Measurements from ENCODE around the gene MREG. TPM values are rescaled to one million over a fixed set of nuclear protein-coding genes. Genes with fewer than 3 reads are reported as not detected.

MREG gene
- total and polyA plus RNA-seq, 10 of the 15 experiments (the other 5 are each of a cell fraction or from before 2014, with no cell fraction given): 6.9 to 45.0 (median 28.5) TPM

- RAD21 ChIA-PET (ENCODE audit: unreplicated experiment): interaction anchor here (0.6 to 10.3 kb wide), 12 partner anchors 8 to 657 kb away, joined by 3 to 104 read pairs (median 4); partner anchors contain the start of gene MREG
- no peaks in the 10 kb centered on the region for H3K36me3 ChIP-seq (ENCODE audit: control insufficient read depth in 2 of 2, insufficient read depth in 2 of 2, low read length in 1 of 2)
- H4K20me1 ChIP-seq (ENCODE audit: control insufficient read depth, insufficient read depth): no peaks in the 10 kb centered on the region
- H3K9ac ChIP-seq (ENCODE audit: control insufficient read depth, insufficient read depth, low read length): peak overlapping the region; percentile 60
- CTCF ChIA-PET: interaction anchor here (0.6 to 10.4 kb wide), 11 partner anchors 11 to 486 kb away, joined by 3 to 138 read pairs (median 5); no protein-coding TSS in a partner anchor
- peak overlapping the region; percentile 90 for H3K27ac ChIP-seq (ENCODE audit: control insufficient read depth, insufficient read depth)
- peak; percentile 40 for ATAC-seq
- peak overlapping the region; percentile 22; the same call in 1 of the 2 replicates for H2AFZ ChIP-seq (ENCODE audit: control insufficient read depth, low read depth, low read length)
- peak overlapping the region; percentile 61 for H3K4me3 ChIP-seq
- peaks cover 55% of the 10 kb centered on the region for H3K4me1 ChIP-seq (ENCODE audit: control insufficient read depth, insufficient read depth, low read length)
- in situ Hi-C loops (cut with MboI) (no loop called here), intact Hi-C loops (cut with micrococcal nuclease; ENCODE audit: unreplicated experiment) (no loop called here)
- WGBS (ENCODE audit: insufficient coverage, insufficient replicate concordance, low lambda C conversion rate, missing lambda C conversion rate): 2% methylated on average over 10 of the region's 10 CpGs
- SMC1A ChIA-PET (ENCODE audit: uncharacterized antibody, unreplicated experiment): interaction anchor here (0.6 to 7.2 kb wide), 15 partner anchors 9 to 869 kb away, joined by 3 to 80 read pairs (median 8); no protein-coding TSS in a partner anchor
- no peak for FAIRE-seq
- H3K27me3 ChIP-seq (replicated peaks in 1 of 2; ENCODE audit: control insufficient read depth in 2 of 2, insufficient read depth in 2 of 2, low read length in 1 of 2): no peaks in the 10 kb centered on the region
- POLR2A ChIA-PET: interaction anchor here (0.6 to 5.3 kb wide), 12 partner anchors 11 to 1011 kb away, joined by 3 to 61 read pairs (median 5); partner anchors contain the start of genes ATIC, PECR and TMEM169
- peak overlapping the region; percentile 82 for H3K4me2 ChIP-seq (ENCODE audit: control insufficient read depth, insufficient read depth)
- H3K9me3 ChIP-seq (replicated peaks; ENCODE audit: control insufficient read depth, insufficient read depth, low read length): no peaks in the 10 kb centered on the region
- no TSS peak for BruUV-seq (replicated peaks)
- H3K79me2 ChIP-seq (ENCODE audit: control insufficient read depth, insufficient read depth, low read length): peaks cover 84% of the 10 kb centered on the region
- peak; percentile 73 for DNase-seq (ENCODE audit: low read depth, low spot score)
- TF ChIP-seq RFX5 (IDR thresholded peaks at IDR 0.05; ENCODE audit: low read depth, low read length) (no peak), POLR2AphosphoS5 (IDR thresholded peaks at IDR 0.05; ENCODE audit: low read length) (peak; percentile 66), IKZF1 (conservative IDR thresholded peaks at IDR 0.05) (peak; percentile 83), BCL3 (IDR thresholded peaks at IDR 0.05; ENCODE audit: borderline replicate concordance, insufficient read depth, low read depth, low read length, poor library complexity, severe bottlenecking) (peak; percentile 71), YBX1 (IDR thresholded peaks at IDR 0.05) (no peak), KAT2A (conservative IDR thresholded peaks at IDR 0.05; ENCODE audit: control insufficient read depth, low read depth, low read length) (no peak), NBN (IDR thresholded peaks at IDR 0.05) (peak; percentile 61; the same call in 1 of the 2 replicates), ELK1 (IDR thresholded peaks at IDR 0.05; ENCODE audit: low read depth, low read length) (no peak), MTA2 (IDR thresholded peaks at IDR 0.05; ENCODE audit: low read depth) (0 out of 2 replicates have a peak, but pooled peaks have one; percentile 15), GATAD2B (conservative IDR thresholded peaks at IDR 0.05; ENCODE audit: low read depth) (peak; percentile 76), RUNX3 (IDR thresholded peaks at IDR 0.05; ENCODE audit: low read length) (peak; percentile 48), MLLT1 (IDR thresholded peaks at IDR 0.05) (no peak), CBX5 (IDR thresholded peaks at IDR 0.05; ENCODE audit: low read depth) (0 out of 2 replicates have a peak, but pooled peaks have one; percentile 22), SIN3A (IDR thresholded peaks at IDR 0.05; ENCODE audit: low read depth, low read length) (0 out of 2 replicates have a peak, but pooled peaks have one; percentile 49), MTA3 (IDR thresholded peaks at IDR 0.05; ENCODE audit: borderline replicate concordance, low read length) (peak; percentile 66; the same call in 1 of the 2 replicates), EP300 (IDR thresholded peaks at IDR 0.05; ENCODE audit: borderline replicate concordance in 1 of 2, control insufficient read depth in 1 of 2, low read depth in 2 of 2, low read length in 2 of 2) (peak in 1 of 2 experiments; percentile 60; a peak in 2 of 4 replicates), MEF2B (IDR thresholded peaks at IDR 0.05; ENCODE audit: partially characterized antibody, poor library complexity, severe bottlenecking) (peak; percentile 69), POLR2A (IDR thresholded peaks at IDR 0.05; ENCODE audit: low read depth, low read length) (peak; percentile 41; the same call in 1 of the 2 replicates), ATF2 (IDR thresholded peaks at IDR 0.05; ENCODE audit: low read length) (peak; percentile 69), RAD51 (IDR thresholded peaks at IDR 0.05) (0 out of 2 replicates have a peak, but pooled peaks have one; percentile 11)
Observed at GRCh38 chr2:216006164-216006663, 7.1 kb downstream of the MREG start.
